OCI-LY3 (cell line): ENCODE measurements around the gene CHSY3.

ENCODE experiments used
- EZH2phosphoT487 ChIP-seq: fragments of 200-600 bp; shearing (Covaris generic); IDR thresholded peaks from 2 replicates; pipeline ENCODE4 v1.6.1; 2018; ENCODE audit warnings: antibody characterized with exemption, mixed run types, low read depth
- TF ChIP-seq, protein P1 (sequence below): fragments of 200-600, 300-600 bp; sonication (generic); IDR thresholded peaks from 2 replicates; pipeline ENCODE4 v1.5.1; 2014; ENCODE audit warnings: antibody characterized with exemption, low read length, low read depth

DNA sequence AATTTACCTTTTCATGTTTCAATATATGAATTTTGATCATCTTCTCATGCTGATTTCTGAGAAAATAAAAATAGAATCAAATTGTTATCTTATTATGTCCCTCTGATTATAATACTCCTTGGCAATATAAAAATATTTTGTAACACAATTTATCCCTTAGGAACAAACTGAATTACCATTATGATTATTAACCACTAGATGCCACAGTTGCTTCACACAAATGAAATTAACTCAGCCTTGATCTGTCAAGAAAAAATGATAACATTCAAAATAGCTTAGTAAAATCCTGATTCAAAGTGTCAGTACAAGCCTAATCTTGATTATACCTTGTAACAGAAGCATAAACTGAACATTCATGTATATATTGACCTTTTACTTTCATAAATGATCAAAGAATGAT, 4.8 kb upstream of the CHSY3 start:
- TF ChIP-seq, protein P1, sequence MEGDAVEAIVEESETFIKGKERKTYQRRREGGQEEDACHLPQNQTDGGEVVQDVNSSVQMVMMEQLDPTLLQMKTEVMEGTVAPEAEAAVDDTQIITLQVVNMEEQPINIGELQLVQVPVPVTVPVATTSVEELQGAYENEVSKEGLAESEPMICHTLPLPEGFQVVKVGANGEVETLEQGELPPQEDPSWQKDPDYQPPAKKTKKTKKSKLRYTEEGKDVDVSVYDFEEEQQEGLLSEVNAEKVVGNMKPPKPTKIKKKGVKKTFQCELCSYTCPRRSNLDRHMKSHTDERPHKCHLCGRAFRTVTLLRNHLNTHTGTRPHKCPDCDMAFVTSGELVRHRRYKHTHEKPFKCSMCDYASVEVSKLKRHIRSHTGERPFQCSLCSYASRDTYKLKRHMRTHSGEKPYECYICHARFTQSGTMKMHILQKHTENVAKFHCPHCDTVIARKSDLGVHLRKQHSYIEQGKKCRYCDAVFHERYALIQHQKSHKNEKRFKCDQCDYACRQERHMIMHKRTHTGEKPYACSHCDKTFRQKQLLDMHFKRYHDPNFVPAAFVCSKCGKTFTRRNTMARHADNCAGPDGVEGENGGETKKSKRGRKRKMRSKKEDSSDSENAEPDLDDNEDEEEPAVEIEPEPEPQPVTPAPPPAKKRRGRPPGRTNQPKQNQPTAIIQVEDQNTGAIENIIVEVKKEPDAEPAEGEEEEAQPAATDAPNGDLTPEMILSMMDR: peak; percentile 41
- no peak for TF ChIP-seq EZH2phosphoT487
